Right lobe of liver (tissue), 6 donors: Measurements from ENCODE around the gene REN. TPM values are rescaled to one million over a fixed set of nuclear protein-coding genes. Genes with fewer than 3 reads are reported as not detected.

Source experiments
- ATAC-seq, 4 donors: fragments of 200-7000 bp; cut with Tn5 transposase; one replicate each; pipeline ENCODE4 v1.9.1; 2020; ENCODE audit warnings: mild to moderate bottlenecking in 4 of 4, moderate library complexity in 4 of 4
- DNase-seq, 3 donors: peaks; one replicate each; pipeline ENCODE4 v3.0.0-alpha.2; 2020
- H3K27ac ChIP-seq, 3 donors: fragments of 200-600 bp; one replicate each; pipeline ENCODE4 v1.8.0; 2022
- H3K27me3 ChIP-seq, 2 donors: fragments of 200-600 bp; one replicate each; pipeline ENCODE4 v1.8.0; 2022
- H3K36me3 ChIP-seq, 4 donors: fragments of 200-600 bp; sonication (generic) in 1 of 4; one replicate each; pipeline versions ENCODE4 v1.5.1 to v1.8.0; 2017 to 2022; ENCODE audit warnings: control low read depth in 1 of 4
- H3K4me1 ChIP-seq, 4 donors: fragments of 200-600 bp; sonication (generic) in 1 of 4; one replicate each; pipeline versions ENCODE4 v1.5.1 to v1.8.0; 2017 to 2022; ENCODE audit warnings: control low read depth in 1 of 4
- H3K4me3 ChIP-seq, 3 donors: fragments of 200-600 bp; one replicate each; pipeline ENCODE4 v1.8.0; 2022
- H3K9me3 ChIP-seq, 4 donors: fragments of 200-600 bp; sonication (generic) in 1 of 4; one replicate each; pipeline versions ENCODE4 v1.5.1 to v1.8.0; 2017 to 2022; ENCODE audit warnings: control low read depth in 1 of 4
- POLR2A ChIP-seq: fragments of 450-650 bp; IDR thresholded peaks from one replicate; pipeline ENCODE4 v1.6.1; 2017; ENCODE audit warnings: antibody characterized with exemption, mild to moderate bottlenecking
- WGBS: methylation state at CpG from one replicate; pipeline ENCODE4 v1.1.6; 2018; ENCODE audit warnings: low coverage, low lambda C conversion rate; ENCODE audit not compliant: insufficient coverage; ENCODE audit errors: missing lambda C conversion rate; 5-methylcytosine and 5-hydroxymethylcytosine counted together
- intact Hi-C, 2 donors: fragments of 100-400 bp; cut with DNase I; formaldehyde crosslinking; loops; one replicate each; pipeline versions ENCODE4 v1.11.2 to v1.14.1; 2022
- long read RNA-seq: library from polyadenylated mRNA; unstranded; transcript quantifications from one replicate; pipeline ENCODE4 v2.0.0, GENCODE V29; 2019
- total RNA-seq, 6 experiments: library from RNA; depleted of rRNA in 2 of 6; stranded (reverse); fragments of >200 nt in 2 of 6; fragmentation: NEBNext Ultra II Directional in 3 of 6; extraction: Animal tissue kit (Norgen Biotek cat#: 25700) in 3 of 6; gene quantifications; one replicate each; pipeline versions ENCODE4 v1.1.0 to v1.2.4, GENCODE V29; 2016 to 2023
- TF ChIP-seq, protein P1 (sequence below), 4 donors: fragments of 200-600 bp in 3 of 4; fragments of 450-650 bp in 1 of 4; IDR thresholded peaks; one replicate each; pipeline versions ENCODE4 v1.5.1 to v1.8.0; 2016 to 2022; ENCODE audit warnings: antibody characterized with exemption in 4 of 4, mild to moderate bottlenecking in 2 of 4
- donor health status: DM: no; HTN: yes; CAD: no.
- donor health status: DM: no; HTN: no; CAD: no.
- donor health status: DM: no; HTN: no; CAD: no.
- donor health status: DM: no; HTN: yes; CAD: no.
- donor health status: DM: no; HTN: yes; CAD: no.

REN gene
- total RNA-seq: under 1 TPM in 5 of 6 experiments, not detected in 1; 0.25 to 0.44 (median 0.27) TPM
- long read RNA-seq: 0 reads

DNA sequence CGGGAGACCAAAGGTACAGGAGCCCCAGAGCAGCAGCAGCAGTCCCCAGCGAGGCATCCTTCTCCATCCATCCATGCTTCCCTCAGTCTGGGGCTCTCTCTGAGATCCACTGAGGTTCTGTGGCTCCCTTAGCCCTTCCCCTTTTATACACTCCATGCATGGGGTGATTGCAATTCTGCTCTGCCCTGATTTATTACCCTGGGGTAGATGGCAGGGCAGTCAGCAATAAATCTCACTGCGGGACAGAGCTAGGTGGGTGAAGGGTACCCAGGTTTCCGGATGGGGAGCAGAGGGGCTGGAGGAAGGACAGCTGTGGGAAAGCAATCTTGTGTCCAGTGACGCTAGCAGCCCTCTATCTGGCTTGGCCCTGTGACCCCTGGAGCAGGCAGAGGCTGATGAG lies at the start of gene REN:
Gene REN, minus strand, starts transcription at position 119 of the 400 bp plus-strand sequence. Its CDS starts 44 bp downstream, at position 75.
- Histone ChIP-seq H3K9me3 (no peaks in the 10 kb centered on the region), H3K27me3 (no peaks in the 10 kb centered on the region), H3K4me1 (peaks cover 0 to 21% (median 0%) of the 10 kb centered on the region in 4 donors), H3K4me3 (no peak within 1 kb of the TSS), H3K36me3 (no peaks in the 10 kb centered on the region), H3K27ac (no peak within 1 kb of the TSS)
- DNase-seq (no peak), ATAC-seq (no peak)
- intact Hi-C loops: no loop called here
- TF ChIP-seq, protein P1, sequence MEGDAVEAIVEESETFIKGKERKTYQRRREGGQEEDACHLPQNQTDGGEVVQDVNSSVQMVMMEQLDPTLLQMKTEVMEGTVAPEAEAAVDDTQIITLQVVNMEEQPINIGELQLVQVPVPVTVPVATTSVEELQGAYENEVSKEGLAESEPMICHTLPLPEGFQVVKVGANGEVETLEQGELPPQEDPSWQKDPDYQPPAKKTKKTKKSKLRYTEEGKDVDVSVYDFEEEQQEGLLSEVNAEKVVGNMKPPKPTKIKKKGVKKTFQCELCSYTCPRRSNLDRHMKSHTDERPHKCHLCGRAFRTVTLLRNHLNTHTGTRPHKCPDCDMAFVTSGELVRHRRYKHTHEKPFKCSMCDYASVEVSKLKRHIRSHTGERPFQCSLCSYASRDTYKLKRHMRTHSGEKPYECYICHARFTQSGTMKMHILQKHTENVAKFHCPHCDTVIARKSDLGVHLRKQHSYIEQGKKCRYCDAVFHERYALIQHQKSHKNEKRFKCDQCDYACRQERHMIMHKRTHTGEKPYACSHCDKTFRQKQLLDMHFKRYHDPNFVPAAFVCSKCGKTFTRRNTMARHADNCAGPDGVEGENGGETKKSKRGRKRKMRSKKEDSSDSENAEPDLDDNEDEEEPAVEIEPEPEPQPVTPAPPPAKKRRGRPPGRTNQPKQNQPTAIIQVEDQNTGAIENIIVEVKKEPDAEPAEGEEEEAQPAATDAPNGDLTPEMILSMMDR (IDR thresholded peaks at IDR 0.05): no peak
- TF ChIP-seq POLR2A: no peak
- 61% methylated on average over 4 of the region's 5 CpGs for WGBS

DNA sequence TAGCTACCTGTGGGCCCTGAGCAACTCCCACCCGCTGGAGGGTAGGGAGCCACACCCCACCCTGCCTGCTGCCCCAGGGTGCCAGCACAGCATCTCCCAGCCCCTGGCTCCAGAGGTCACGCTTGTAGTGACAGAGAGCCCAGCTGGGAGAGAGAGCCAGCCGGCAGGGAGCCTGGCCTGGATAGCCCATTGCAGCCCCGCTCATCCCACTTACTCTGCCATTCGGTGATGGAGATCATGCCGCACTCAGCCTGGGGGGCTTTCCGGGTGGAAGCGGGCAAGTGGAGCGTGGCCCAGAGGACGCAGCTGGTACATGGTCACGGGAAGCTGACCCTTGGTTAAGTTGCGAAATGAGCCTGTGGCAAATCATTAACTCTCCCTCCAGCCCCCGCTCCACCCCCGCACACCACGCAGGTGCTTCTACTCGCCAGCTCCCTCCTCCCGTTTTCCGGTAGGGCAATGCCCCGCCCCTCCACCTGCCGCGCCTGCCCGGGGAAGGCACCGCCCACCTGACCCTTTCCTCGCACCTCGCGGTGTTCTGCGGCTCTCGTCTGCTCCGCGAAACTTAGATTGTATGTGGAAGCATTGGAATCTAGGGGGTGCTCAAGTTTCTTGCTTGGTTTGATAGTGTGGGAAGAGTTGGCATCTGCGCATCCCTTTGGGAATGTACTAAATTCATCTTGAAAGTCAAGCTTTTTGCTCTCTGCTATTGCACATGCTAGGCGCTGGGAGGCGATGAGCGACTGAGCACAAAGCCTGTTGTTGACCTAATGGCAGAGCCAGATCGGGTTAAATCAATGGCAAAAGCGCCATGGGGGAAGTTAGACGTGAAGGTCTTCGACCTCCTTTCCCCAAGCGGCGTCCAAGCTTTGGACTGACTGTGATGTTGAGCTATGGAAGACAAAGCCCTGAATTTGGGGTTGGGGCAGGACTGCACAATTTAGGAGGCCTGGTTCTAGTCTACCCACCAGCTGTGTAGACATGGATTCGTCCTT lies 47.8 kb upstream of the REN start, which contains the start of gene GOLT1A:
Gene GOLT1A, minus strand, starts transcription at position 321 of the 995 bp plus-strand sequence. Its CDS starts 82 bp downstream, at position 239.
- H3K4me1 ChIP-seq: peaks cover 0 to 31% (median 8%) of the 10 kb centered on the region in 4 donors
- intact Hi-C loops: loop anchor here in 1 of 2 donors (10.0 kb wide), 1 partner anchor 151 kb away; no protein-coding TSS in a partner anchor
- H3K4me3 ChIP-seq: peak within 1 kb of the TSS; percentile 53 to 73 (median 67)
- ATAC-seq (peak; percentile 94 to 97 (median 95)), DNase-seq (peak; percentile 91 to 95 (median 94))
- H3K9me3 ChIP-seq: no peaks in the 10 kb centered on the region
- peak; percentile 84 for TF ChIP-seq POLR2A
- TF ChIP-seq, protein P1 (IDR thresholded peaks at IDR 0.05): peak; percentile 71 to 86 (median 82)
- H3K27ac ChIP-seq: peak within 1 kb of the TSS; percentile 59 to 74 (median 74)
- peaks cover 0 to 5% (median 0%) of the 10 kb centered on the region in 4 donors for H3K36me3 ChIP-seq
- 12% methylated on average over 17 of the region's 41 CpGs for WGBS
- H3K27me3 ChIP-seq: no peaks in the 10 kb centered on the region

- H3K36me3 ChIP-seq: peaks cover 0 to 5% (median 0%) of the 10 kb centered on the region in 4 donors
- TF ChIP-seq POLR2A: no peak
- TF ChIP-seq, protein P1 (IDR thresholded peaks at IDR 0.05): no peak
- DNase-seq (no peak), ATAC-seq (no peak)
- no peaks in the 10 kb centered on the region for H3K27me3 ChIP-seq
- no peaks in the 10 kb centered on the region for H3K9me3 ChIP-seq
- 66% methylated on average over 3 of the region's 3 CpGs for WGBS
- H3K4me1 ChIP-seq: peaks cover 0 to 31% (median 8%) of the 10 kb centered on the region in 4 donors
- H3K4me3 ChIP-seq: peak overlapping the region; percentile 53 to 73 (median 67)
- H3K27ac ChIP-seq: peak overlapping the region in 2 of 3 donors; percentile 74
- intact Hi-C loops: loop anchor here in 1 of 2 donors (10.0 kb wide), 1 partner anchor 152 kb away; no protein-coding TSS in a partner anchor
Observed at GRCh38 chr1:204212715-204213114, 46.6 kb upstream of the REN start.

DNA sequence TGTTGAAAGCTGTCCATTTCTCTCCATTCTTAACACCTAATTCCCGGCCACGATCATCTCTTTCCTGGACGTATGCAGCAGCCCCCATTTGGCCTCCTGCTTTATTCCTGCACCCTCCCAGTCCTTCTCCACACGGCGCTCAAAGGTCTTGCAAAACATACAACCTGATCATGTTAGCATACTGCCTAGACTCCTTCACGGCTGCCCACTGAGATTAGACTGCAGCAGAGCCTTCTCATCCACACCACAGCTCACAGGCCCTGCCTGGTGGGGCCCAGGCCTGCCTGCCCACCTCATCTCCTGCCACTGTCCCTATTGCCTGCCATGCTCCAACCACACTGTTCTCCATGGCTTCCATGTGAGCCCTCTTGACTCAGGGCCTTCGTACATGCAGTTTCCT lies 44.9 kb upstream of the REN start:
- WGBS: 61% methylated on average over 6 of the region's 7 CpGs
- no peak for ATAC-seq
- intact Hi-C loops: loop anchor here in 1 of 2 donors (10.0 kb wide), 1 partner anchor 154 kb away; no protein-coding TSS in a partner anchor
- Histone ChIP-seq H3K36me3 (peaks cover 0 to 5% (median 0%) of the 10 kb centered on the region in 4 donors), H3K9me3 (no peaks in the 10 kb centered on the region), H3K27ac (no peak overlapping the region), H3K4me1 (peaks cover 0 to 43% (median 15%) of the 10 kb centered on the region in 4 donors), H3K27me3 (no peaks in the 10 kb centered on the region), H3K4me3 (no peak overlapping the region)
- TF ChIP-seq, protein P1 (IDR thresholded peaks at IDR 0.05): no peak
- no peak for TF ChIP-seq POLR2A
- no peak for DNase-seq
